ENCODE measurements around the gene USP25.

- no peak for TF ChIP-seq ZNF654 (tag by site-specific recombination; IDR thresholded peaks at IDR 0.05; ENCODE audit: low read depth)
- no peak for TF ChIP-seq CTCF (tag by site-specific recombination; IDR thresholded peaks at IDR 0.05)
- no peak for TF ChIP-seq ZNF19 (tag by site-specific recombination; IDR thresholded peaks at IDR 0.05; ENCODE audit: low read depth)
Measured at GRCh38 chr21:15713412-15713811, 16.4 kb upstream of the USP25 start.

Data from HEK293 (cell line).